Neural cell (in vitro differentiated cells): ENCODE measurements around the gene ANKRD34B.

Source experiments
- EP300 ChIP-seq: fragments of 450-650 bp; conservative IDR thresholded peaks from 2 replicates; pipeline ENCODE4 v1.6.1; 2014; ENCODE audit warnings: antibody characterized with exemption, mild to moderate bottlenecking, moderate library complexity; ENCODE audit not compliant: poor library complexity, severe bottlenecking
- EZH2 ChIP-seq: fragments of 200-600, 300-800 bp; shearing (Covaris generic), sonication (generic); IDR thresholded peaks from 2 replicates; pipeline ENCODE4 v1.6.1; 2014; ENCODE audit warnings: antibody characterized with exemption, low read length, borderline replicate concordance, mild to moderate bottlenecking; ENCODE audit not compliant: insufficient read depth, poor library complexity, severe bottlenecking
- MXI1 ChIP-seq: fragments of 450-650 bp; conservative IDR thresholded peaks from 2 replicates; pipeline ENCODE4 v1.6.1; 2014; ENCODE audit warnings: antibody characterized with exemption, mild to moderate bottlenecking; ENCODE audit not compliant: poor library complexity, severe bottlenecking
- POLR2AphosphoS5 ChIP-seq: IDR thresholded peaks from 2 replicates; pipeline ENCODE4 v1.6.1; 2012
- RAD21 ChIP-seq: fragments of 450-650 bp; conservative IDR thresholded peaks from 2 replicates; pipeline ENCODE4 v1.6.1; 2014; ENCODE audit warnings: antibody characterized with exemption, mild to moderate bottlenecking, moderate library complexity
- REST ChIP-seq: IDR thresholded peaks from 2 replicates; pipeline ENCODE4 v1.6.1; 2012; ENCODE audit warnings: borderline replicate concordance
- SMC3 ChIP-seq: fragments of 450-650 bp; conservative IDR thresholded peaks from 2 replicates; pipeline ENCODE4 v1.6.1; 2014; ENCODE audit warnings: antibody characterized with exemption, mild to moderate bottlenecking, moderate library complexity; ENCODE audit not compliant: poor library complexity
- TAF1 ChIP-seq: IDR thresholded peaks from 2 replicates; pipeline ENCODE4 v1.6.1; 2012; ENCODE audit warnings: low read depth
- TF ChIP-seq, protein P1 (sequence below): fragments of 450-650 bp; IDR thresholded peaks from 2 replicates; pipeline ENCODE4 v1.5.1; 2014; ENCODE audit warnings: antibody characterized with exemption, mild to moderate bottlenecking, moderate library complexity; ENCODE audit not compliant: poor library complexity, severe bottlenecking

DNA sequence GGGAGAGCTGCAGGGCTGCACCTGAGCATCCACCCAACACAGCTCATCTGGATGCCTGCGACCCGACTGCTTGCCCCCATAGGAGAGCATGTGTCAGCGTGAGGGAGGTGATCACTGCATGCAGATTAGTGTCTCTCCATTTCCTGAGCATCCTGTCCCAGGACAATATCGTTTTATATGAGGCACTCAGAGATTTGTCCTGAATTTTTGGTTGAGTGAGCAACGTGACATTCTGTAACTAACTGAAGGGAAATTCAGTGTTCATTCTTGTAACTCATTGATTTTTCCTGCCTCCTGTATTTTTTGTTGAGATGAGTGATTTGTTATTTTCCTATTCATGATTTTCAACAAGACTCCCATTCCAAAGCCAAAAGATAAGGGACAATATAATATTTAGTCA lies 20.7 kb upstream of the ANKRD34B start:
- no peak for TF ChIP-seq EZH2
- TF ChIP-seq, protein P1, sequence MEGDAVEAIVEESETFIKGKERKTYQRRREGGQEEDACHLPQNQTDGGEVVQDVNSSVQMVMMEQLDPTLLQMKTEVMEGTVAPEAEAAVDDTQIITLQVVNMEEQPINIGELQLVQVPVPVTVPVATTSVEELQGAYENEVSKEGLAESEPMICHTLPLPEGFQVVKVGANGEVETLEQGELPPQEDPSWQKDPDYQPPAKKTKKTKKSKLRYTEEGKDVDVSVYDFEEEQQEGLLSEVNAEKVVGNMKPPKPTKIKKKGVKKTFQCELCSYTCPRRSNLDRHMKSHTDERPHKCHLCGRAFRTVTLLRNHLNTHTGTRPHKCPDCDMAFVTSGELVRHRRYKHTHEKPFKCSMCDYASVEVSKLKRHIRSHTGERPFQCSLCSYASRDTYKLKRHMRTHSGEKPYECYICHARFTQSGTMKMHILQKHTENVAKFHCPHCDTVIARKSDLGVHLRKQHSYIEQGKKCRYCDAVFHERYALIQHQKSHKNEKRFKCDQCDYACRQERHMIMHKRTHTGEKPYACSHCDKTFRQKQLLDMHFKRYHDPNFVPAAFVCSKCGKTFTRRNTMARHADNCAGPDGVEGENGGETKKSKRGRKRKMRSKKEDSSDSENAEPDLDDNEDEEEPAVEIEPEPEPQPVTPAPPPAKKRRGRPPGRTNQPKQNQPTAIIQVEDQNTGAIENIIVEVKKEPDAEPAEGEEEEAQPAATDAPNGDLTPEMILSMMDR: no peak
- no peak for TF ChIP-seq REST
- no peak for TF ChIP-seq POLR2AphosphoS5
- TF ChIP-seq MXI1: no peak
- TF ChIP-seq RAD21: no peak
- no peak for TF ChIP-seq SMC3
- TF ChIP-seq EP300: no peak
- no peak for TF ChIP-seq TAF1
